ENCODE measurements around the gene HNF4A. TPM values are rescaled to one million over a fixed set of nuclear protein-coding genes. Genes with fewer than 3 reads are reported as not detected.

HNF4A gene
- total and polyA plus RNA-seq, 8 donors = 7.4 to 29.2 (median 22.2) TPM

- no peaks in the 10 kb centered on the region for H3K9me3 ChIP-seq
- H3K27ac ChIP-seq = no peak overlapping the region
- ATAC-seq (no peak), DNase-seq (peak in 1 of 6 donors; percentile 39), FAIRE-seq (no peak)
- no peaks in the 10 kb centered on the region for H3K36me3 ChIP-seq
- peaks cover 0 to 3% (median 0%) of the 10 kb centered on the region in 3 donors for H3K4me1 ChIP-seq
- WGBS, 2 donors = 72 to 83% methylated on average over 15 of the region's 15 CpGs
- intact Hi-C loops (cut with DNase I) = no loop called here
- H3K4me3 ChIP-seq = no peak overlapping the region
- TF ChIP-seq CTCF (IDR thresholded peaks at IDR 0.05) = no peak
- H3K27me3 ChIP-seq = no peaks in the 10 kb centered on the region
Observed at GRCh38 chr20:44336086-44336485, 19.4 kb upstream of the HNF4A start.

- no peak for FAIRE-seq
- H3K4me3 ChIP-seq = no peak within 1 kb of the TSS
- no peaks in the 10 kb centered on the region for H3K27me3 ChIP-seq
- H3K27ac ChIP-seq = no peak within 1 kb of the TSS
- WGBS, 2 donors = 85% methylated on average over 16 of the region's 16 CpGs
- H3K9me3 ChIP-seq = no peaks in the 10 kb centered on the region
- peak in 2 of 6 donors; percentile 47 to 55 for DNase-seq
- intact Hi-C loops (cut with DNase I) = no loop called here
- H3K4me1 ChIP-seq = peaks cover 0 to 3% (median 0%) of the 10 kb centered on the region in 3 donors
- ATAC-seq = no peak
- no peaks in the 10 kb centered on the region for H3K36me3 ChIP-seq
- TF ChIP-seq CTCF (IDR thresholded peaks at IDR 0.05) = no peak
Observed at GRCh38 chr20:44336725-44337380, 18.6 kb upstream of the HNF4A start, which contains the start of gene R3HDML. Gene R3HDML (plus strand): TSS chr20:44337043. CDS start chr20:44337158, 115 bp downstream.

GRCh38 chr20:44342248-44342647, 13.3 kb upstream of the HNF4A start:
- ATAC-seq (no peak), FAIRE-seq (no peak), DNase-seq (no peak)
- 82% methylated on average over 6 of the region's 6 CpGs for WGBS, 2 donors
- intact Hi-C loops (cut with DNase I) = no loop called here
- no peak for TF ChIP-seq CTCF (IDR thresholded peaks at IDR 0.05)
- no peaks in the 10 kb centered on the region for H3K36me3 ChIP-seq
- H3K4me1 ChIP-seq = no peaks in the 10 kb centered on the region
- H3K27ac ChIP-seq = no peak overlapping the region
- no peak overlapping the region for H3K4me3 ChIP-seq
- no peaks in the 10 kb centered on the region for H3K27me3 ChIP-seq
- no peaks in the 10 kb centered on the region for H3K9me3 ChIP-seq

- no peak for DNase-seq
- Histone ChIP-seq H3K36me3 (no peaks in the 10 kb centered on the region), H3K4me3 (no peak overlapping the region), H3K4me1 (no peaks in the 10 kb centered on the region), H3K9me3 (no peaks in the 10 kb centered on the region), H3K27ac (no peak overlapping the region), H3K27me3 (no peaks in the 10 kb centered on the region)
- no peak for ATAC-seq
- WGBS, 2 donors = 82 to 92% methylated on average over 12 of the region's 12 CpGs
- no peak for FAIRE-seq
- intact Hi-C loops (cut with DNase I) = no loop called here
- no peak for TF ChIP-seq CTCF (IDR thresholded peaks at IDR 0.05)
Observed at GRCh38 chr20:44343162-44343675, 12.3 kb upstream of the HNF4A start.

GRCh38 chr20:44344723-44345122, 10.8 kb upstream of the HNF4A start:
- no peaks in the 10 kb centered on the region for H3K27me3 ChIP-seq
- no peaks in the 10 kb centered on the region for H3K36me3 ChIP-seq
- no peak for DNase-seq
- H3K27ac ChIP-seq = no peak overlapping the region
- TF ChIP-seq CTCF (IDR thresholded peaks at IDR 0.05) = no peak
- H3K4me3 ChIP-seq = no peak overlapping the region
- no peaks in the 10 kb centered on the region for H3K9me3 ChIP-seq
- WGBS, 2 donors = 47 to 52% methylated on average over 4 of the region's 4 CpGs
- ATAC-seq = no peak
- no peaks in the 10 kb centered on the region for H3K4me1 ChIP-seq
- FAIRE-seq = no peak
- intact Hi-C loops (cut with DNase I) = no loop called here
